Neuronal stem cell (in vitro differentiated cells): Measurements from ENCODE around the gene CCER1.
"Not testable (repeated sequence)": the region's sequence is repeated elsewhere in the genome, so short reads cannot be mapped to it uniquely, and the experiment has no call there.

ENCODE experiments used
- DNase-seq: peaks from one replicate; pipeline ENCODE4 v3.0.0-alpha.2; 2013; ENCODE audit warnings: low spot score
- H2AFZ ChIP-seq: one replicate; pipeline ENCODE4 v1.6.1; 2013; ENCODE audit warnings: mild to moderate bottlenecking, low read length, inconsistent platforms
- H2AK5ac ChIP-seq: 2 replicates; pipeline ENCODE4 v1.6.1; 2013; ENCODE audit warnings: low read depth, mild to moderate bottlenecking, inconsistent platforms, low read length, moderate library complexity, mixed read lengths
- H2BK120ac ChIP-seq: 2 replicates; pipeline ENCODE4 v1.6.1; 2013; ENCODE audit warnings: low read depth, mild to moderate bottlenecking, inconsistent platforms, low read length, moderate library complexity, mixed read lengths
- H2BK12ac ChIP-seq: one replicate; pipeline ENCODE4 v1.6.1; 2013; ENCODE audit warnings: low read length, inconsistent platforms
- H2BK15ac ChIP-seq: 2 replicates; pipeline ENCODE4 v1.6.1; 2013; ENCODE audit warnings: mild to moderate bottlenecking, low read length, inconsistent platforms, mixed read lengths
- H2BK5ac ChIP-seq: one replicate; pipeline ENCODE4 v1.6.1; 2013; ENCODE audit warnings: inconsistent platforms, mild to moderate bottlenecking, low read length, moderate library complexity
- H3K14ac ChIP-seq: one replicate; pipeline ENCODE4 v1.6.1; 2013; ENCODE audit warnings: low read length, inconsistent platforms
- H3K18ac ChIP-seq: 2 replicates; pipeline ENCODE4 v1.6.1; 2013; ENCODE audit warnings: low read length, inconsistent platforms
- H3K23ac ChIP-seq: 2 replicates; pipeline ENCODE4 v1.6.1; 2013; ENCODE audit warnings: low read depth, mild to moderate bottlenecking, mixed read lengths, low read length, inconsistent platforms; ENCODE audit not compliant: poor library complexity
- H3K27ac ChIP-seq: replicated peaks from 3 replicates; pipeline ENCODE4 v1.5.1; 2013; ENCODE audit warnings: low read length, inconsistent platforms
- H3K27me3 ChIP-seq, 3 experiments: 2 replicates each; pipeline ENCODE4 v1.6.1; 2013; ENCODE audit warnings: low read length in 3 of 3, mild to moderate bottlenecking in 2 of 3, inconsistent platforms in 1 of 3, low read depth in 1 of 3, mixed read lengths in 1 of 3, moderate library complexity in 1 of 3; ENCODE audit not compliant: control insufficient read depth in 3 of 3, insufficient read depth in 3 of 3
- H3K36me3 ChIP-seq, 2 donors: replicated peaks in 1 of 2; 2 replicates each; pipeline ENCODE4 v1.6.1; 2013; ENCODE audit warnings: low read length in 2 of 2; ENCODE audit not compliant: control insufficient read depth in 2 of 2, insufficient read depth in 2 of 2
- H3K4ac ChIP-seq: 2 replicates; pipeline ENCODE4 v1.6.1; 2013; ENCODE audit warnings: inconsistent platforms, mild to moderate bottlenecking, low read length, moderate library complexity
- H3K4me1 ChIP-seq, 2 donors: 1 replicate in 1 of 2; 2 replicates in 1 of 2; pipeline ENCODE4 v1.6.1; 2013; ENCODE audit warnings: low read length in 2 of 2, low read depth in 1 of 2; ENCODE audit not compliant: control insufficient read depth in 2 of 2, insufficient read depth in 1 of 2
- H3K4me2 ChIP-seq: one replicate; pipeline ENCODE4 v1.6.1; 2013; ENCODE audit warnings: mild to moderate bottlenecking, low read length, inconsistent platforms; ENCODE audit not compliant: insufficient read depth, poor library complexity, severe bottlenecking
- H3K4me3 ChIP-seq, 2 donors: 2 replicates each; pipeline ENCODE4 v1.5.1; 2013; ENCODE audit warnings: low read length in 2 of 2, mild to moderate bottlenecking in 2 of 2, inconsistent platforms in 1 of 2, moderate library complexity in 1 of 2
- H3K79me1 ChIP-seq: one replicate; pipeline ENCODE4 v1.6.1; 2013; ENCODE audit warnings: low read depth, mild to moderate bottlenecking, inconsistent platforms, low read length, moderate library complexity
- H3K9ac ChIP-seq: one replicate; pipeline ENCODE4 v1.6.1; 2013; ENCODE audit warnings: mild to moderate bottlenecking, low read depth, low read length, inconsistent platforms; ENCODE audit not compliant: poor library complexity
- H3K9me3 ChIP-seq, 2 donors: replicated peaks in 1 of 2; 2 replicates each; pipeline versions ENCODE3 to v1.6.1; 2013; ENCODE audit warnings: low read length in 2 of 2, mild to moderate bottlenecking in 2 of 2, inconsistent platforms in 1 of 2, low read depth in 1 of 2, mixed read lengths in 1 of 2, moderate library complexity in 1 of 2; ENCODE audit not compliant: control insufficient read depth in 2 of 2, insufficient read depth in 1 of 2
- H4K8ac ChIP-seq: one replicate; pipeline ENCODE4 v1.6.1; 2013; ENCODE audit warnings: low read depth, mild to moderate bottlenecking, inconsistent platforms, low read length, moderate library complexity
- H4K91ac ChIP-seq: one replicate; pipeline ENCODE4 v1.6.1; 2013; ENCODE audit warnings: low read length, low read depth, mild to moderate bottlenecking, inconsistent platforms; ENCODE audit not compliant: poor library complexity
- WGBS, 2 donors: extraction: QIAGEN DNeasy Blood & Tissue Kit; methylation state at CpG; one replicate each; pipeline ENCODE4 v1.1.7; 2013; ENCODE audit warnings: missing lambda C conversion rate in 2 of 2, mixed read lengths in 1 of 2; ENCODE audit not compliant: insufficient read length in 2 of 2, insufficient replicate concordance in 1 of 2; ENCODE audit errors: extremely low coverage in 2 of 2; 5-methylcytosine and 5-hydroxymethylcytosine counted together

The CCER1 gene

DNA sequence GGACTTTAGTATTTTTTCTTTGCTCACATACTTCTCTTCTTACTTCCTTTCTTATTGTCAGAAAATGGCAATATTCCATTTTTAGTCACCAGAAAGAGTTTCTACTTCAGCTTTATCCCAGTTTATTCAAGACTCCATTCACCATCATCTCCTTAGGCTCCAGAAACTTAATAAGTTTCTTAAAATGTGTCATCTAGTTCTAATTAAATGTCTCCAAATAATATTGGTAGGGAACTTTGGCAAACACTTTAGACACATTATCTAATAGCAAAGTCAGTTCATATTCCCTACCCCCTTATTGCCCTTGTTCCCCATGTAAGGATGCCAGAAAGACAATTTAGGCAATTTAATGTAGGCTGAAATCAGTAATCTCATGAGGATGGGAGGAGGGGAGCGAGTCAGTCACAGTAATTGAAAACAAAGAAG, 34.7 kb upstream of the CCER1 start:
- Histone ChIP-seq H2AFZ (no peak overlapping the region), H3K18ac (no peak overlapping the region), H3K9ac (no peak overlapping the region), H2BK5ac (no peak overlapping the region), H3K36me3 (no peaks in the 10 kb centered on the region), H4K91ac (no peak overlapping the region), H3K4me3 (no peak overlapping the region), H2AK5ac (no peak overlapping the region), H3K4me1 (no peaks in the 10 kb centered on the region), H2BK120ac (no peak overlapping the region), H2BK12ac (no peak overlapping the region), H4K8ac (no peak overlapping the region), H3K27ac (no peak overlapping the region), H3K23ac (no peak overlapping the region), H3K27me3 (no peaks in the 10 kb centered on the region), H2BK15ac (no peak overlapping the region), H3K9me3 (peaks cover 2 to 7% of the 10 kb centered on the region in 2 donors), H3K14ac (no peak overlapping the region), H3K4me2 (no peak overlapping the region), H3K79me1 (no peaks in the 10 kb centered on the region), H3K4ac (no peak overlapping the region)
- no peak for DNase-seq
- no CpG with 5 or more reads among the region's 1 CpG for WGBS, 2 donors

- no peak overlapping the region for H3K18ac ChIP-seq
Observed at GRCh38 chr12:90987520-90987919, 32.5 kb upstream of the CCER1 start.

DNA sequence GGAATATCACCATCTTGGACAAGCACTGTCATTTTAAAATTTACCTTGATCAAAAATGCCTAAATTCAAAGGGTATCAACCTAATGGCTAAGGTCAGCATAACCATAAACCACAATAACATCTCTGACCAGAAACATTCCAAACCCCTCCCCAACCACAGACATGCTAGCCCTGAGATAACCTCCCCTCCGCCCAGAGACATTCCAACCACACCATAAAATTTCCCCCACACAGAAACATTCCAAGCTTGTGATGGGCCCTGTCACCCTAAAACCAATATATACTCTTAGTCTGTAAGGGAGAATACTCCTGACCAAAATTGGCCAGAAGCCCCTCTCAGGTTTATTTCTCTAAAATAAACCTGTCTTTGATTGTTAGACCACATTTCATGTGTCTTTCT, 32.1 kb upstream of the CCER1 start:
- Histone ChIP-seq H3K4me2 (no peak overlapping the region), H3K27ac (no peak overlapping the region), H2BK5ac (no peak overlapping the region), H3K4me3 (no peak overlapping the region), H2AFZ (no peak overlapping the region), H3K18ac (no peak overlapping the region), H3K9me3 (peaks cover 2 to 6% of the 10 kb centered on the region in 2 donors), H3K23ac (no peak overlapping the region), H2AK5ac (no peak overlapping the region), H2BK120ac (no peak overlapping the region), H3K4ac (no peak overlapping the region), H2BK12ac (no peak overlapping the region), H3K14ac (no peak overlapping the region), H3K27me3 (no peaks in the 10 kb centered on the region), H3K4me1 (peaks cover 0 to 3% of the 10 kb centered on the region in 2 donors), H3K9ac (no peak overlapping the region), H4K8ac (no peak overlapping the region), H4K91ac (no peak overlapping the region), H3K79me1 (no peaks in the 10 kb centered on the region), H2BK15ac (no peak overlapping the region), H3K36me3 (no peaks in the 10 kb centered on the region)
- no CpG with 5 or more reads among the region's 1 CpG for WGBS, 2 donors
- no peak for DNase-seq

More at GRCh38 chr12:90987520-90987919, 32.5 kb upstream of the CCER1 start:
- Histone ChIP-seq H3K4ac (no peak overlapping the region), H3K23ac (no peak overlapping the region), H2BK12ac (no peak overlapping the region), H3K9ac (no peak overlapping the region), H4K8ac (no peak overlapping the region), H3K4me2 (no peak overlapping the region), H3K27me3 (no peaks in the 10 kb centered on the region), H3K36me3 (no peaks in the 10 kb centered on the region), H2BK5ac (no peak overlapping the region), H2BK15ac (no peak overlapping the region), H2BK120ac (no peak overlapping the region), H3K9me3 (peaks cover 2 to 7% of the 10 kb centered on the region in 2 donors), H3K27ac (no peak overlapping the region), H3K14ac (no peak overlapping the region), H4K91ac (no peak overlapping the region), H2AFZ (no peak overlapping the region), H3K4me3 (no peak overlapping the region), H2AK5ac (no peak overlapping the region), H3K79me1 (no peaks in the 10 kb centered on the region), H3K4me1 (peaks cover 0 to 3% of the 10 kb centered on the region in 2 donors)
- no CpG with 5 or more reads among the region's 1 CpG for WGBS, 2 donors
- DNase-seq, result no peak

DNA sequence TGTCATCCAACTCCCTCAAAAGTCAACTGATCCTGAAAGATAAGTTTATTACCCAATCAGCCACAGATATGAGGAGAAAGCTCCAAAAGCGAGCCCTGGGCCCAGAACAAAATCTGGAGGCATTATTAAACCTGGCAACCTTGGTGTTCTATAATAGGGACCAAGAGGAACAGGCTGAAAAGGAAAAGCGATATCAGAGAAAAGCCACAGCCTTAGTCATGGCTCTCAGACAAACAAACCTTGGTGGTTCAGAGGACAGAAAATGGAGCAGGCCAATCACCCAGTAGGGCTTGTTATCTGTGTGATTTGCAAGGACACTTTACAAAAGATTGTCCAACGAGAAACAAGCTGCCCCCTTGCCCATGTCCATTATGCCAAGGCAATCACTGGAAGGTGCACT, 30.4 kb upstream of the CCER1 start:
- H3K79me1 ChIP-seq, H3K4me2 ChIP-seq, H3K23ac ChIP-seq, H3K36me3 ChIP-seq, H2AK5ac ChIP-seq, H4K91ac ChIP-seq, H2BK5ac ChIP-seq, H2BK15ac ChIP-seq, H3K4me1 ChIP-seq, H3K27ac ChIP-seq, DNase-seq, H3K4me3 ChIP-seq, H4K8ac ChIP-seq, H3K9me3 ChIP-seq, H3K18ac ChIP-seq, H3K27me3 ChIP-seq, H3K9ac ChIP-seq, H2BK120ac ChIP-seq, H2BK12ac ChIP-seq, H2AFZ ChIP-seq, H3K14ac ChIP-seq, H3K4ac ChIP-seq: not testable (repeated sequence)
- WGBS, 2 donors, result no CpG with 5 or more reads among the region's 3 CpGs
